A549 (cell line): ENCODE results near the gene KCNAB1. TPM values are rescaled to one million over a fixed set of nuclear protein-coding genes. Genes with fewer than 3 reads are reported as not detected.

ENCODE experiments used
- ATAC-seq, 2 experiments: fragments of 200-7000 bp in 1 of 2; fragments of >200 bp in 1 of 2; cut with Nextera tagmentation in 1 of 2; cut with Tn5 transposase in 1 of 2; 3 replicates each; pipeline versions ENCODE4 v1.8.0 to v1.9.1; 2018 to 2020; ENCODE audit warnings: mild to moderate bottlenecking in 1 of 2, moderate library complexity in 1 of 2
- CTCF ChIA-PET: fragments of 300-600 bp; sonication (Branson Sonifier 250); formaldehyde crosslinking; extraction: SDS; loops from one replicate; lab custom pipeline; 2021; ENCODE audit warnings: antibody characterized with exemption, inconsistent platforms; lab: Yijun Ruan, JAX
- POLR2A ChIA-PET: fragments of 350-600 bp; formaldehyde crosslinking; extraction: SDS; loops from one replicate; lab custom pipeline; 2021; ENCODE audit warnings: antibody characterized with exemption, inconsistent platforms; lab: Yijun Ruan, JAX
- DNase-seq, 2 experiments: peaks; one replicate each; pipeline versions ENCODE4 v3.0.0 to v3.0.0-alpha.2; 2011 to 2016; ENCODE audit warnings: low read depth in 1 of 2, low spot score in 1 of 2
- FAIRE-seq: peaks from 2 replicates; lab custom pipeline; 2011; peaks lifted over from hg19 to GRCh38; lab: Jason Lieb, UNC
- H3K27ac ChIP-seq, 2 experiments: fragments of >200 bp; sonication (Bioruptor Twin); formaldehyde crosslinking; 3 replicates each; pipeline ENCODE4 v1.5.1; 2016 to 2017
- H3K4me1 ChIP-seq: fragments of >200 bp; sonication (Bioruptor Twin); formaldehyde crosslinking; 3 replicates; pipeline ENCODE4 v1.6.1; 2016
- H3K4me2 ChIP-seq: fragments of >200 bp; sonication (Bioruptor Twin); formaldehyde crosslinking; 3 replicates; pipeline ENCODE4 v1.6.1; 2016
- H3K4me3 ChIP-seq: fragments of >200 bp; sonication (Bioruptor Twin); formaldehyde crosslinking; 3 replicates; pipeline ENCODE4 v1.5.1; 2016
- H3K9me3 ChIP-seq: fragments of >200 bp; sonication (Bioruptor Twin); formaldehyde crosslinking; 3 replicates; pipeline ENCODE4 v1.6.1; 2016
- BCL3 ChIP-seq: fragments of >200 bp; sonication (Bioruptor Twin); formaldehyde crosslinking; IDR thresholded peaks from 3 replicates; pipeline ENCODE4 v1.6.1; 2016
- CEBPB ChIP-seq, 2 experiments: fragments of >200 bp in 1 of 2; sonication (Bioruptor Twin) in 1 of 2; formaldehyde crosslinking in 1 of 2; IDR thresholded peaks; 2 replicates each; pipeline ENCODE4 v1.6.1; 2012 to 2016
- CTCF ChIP-seq: fragments of >200 bp; sonication (Bioruptor Twin); formaldehyde crosslinking; IDR thresholded peaks from 3 replicates; pipeline ENCODE4 v1.5.1; 2016
- EHF ChIP-seq: fragments of 250-450 bp; sonication (Bioruptor Pico); IDR thresholded peaks from 2 replicates; pipeline ENCODE4 v1.5.0; 2020; ENCODE audit warnings: mild to moderate bottlenecking
- ESRRA ChIP-seq: fragments of 150-350 bp; IDR thresholded peaks from 2 replicates; pipeline ENCODE4 v1.6.1; 2014; ENCODE audit warnings: mild to moderate bottlenecking, low read length, borderline replicate concordance
- FOXS1 ChIP-seq: fragments of 250-450 bp; sonication (Bioruptor Pico); IDR thresholded peaks from 2 replicates; pipeline ENCODE4 v1.5.0; 2020; ENCODE audit warnings: mild to moderate bottlenecking, moderate library complexity
- GATA3 ChIP-seq: IDR thresholded peaks from 2 replicates; pipeline ENCODE4 v1.6.1; 2012; ENCODE audit warnings: borderline replicate concordance
- HDAC2 ChIP-seq: fragments of 200-600 bp; sonication (generic); IDR thresholded peaks from 2 replicates; pipeline ENCODE4 v1.6.1; 2016
- HES2 ChIP-seq: fragments of >200 bp; sonication (Bioruptor Twin); formaldehyde crosslinking; IDR thresholded peaks from 2 replicates; pipeline ENCODE4 v1.6.1; 2016
- HOXB5 ChIP-seq: fragments of 250-450 bp; sonication (Bioruptor Pico); IDR thresholded peaks from 2 replicates; pipeline ENCODE4 v1.5.0; 2020; ENCODE audit warnings: mild to moderate bottlenecking, moderate library complexity
- MAZ ChIP-seq: fragments of 150-350 bp; IDR thresholded peaks from 2 replicates; pipeline ENCODE4 v1.6.1; 2014; ENCODE audit warnings: antibody characterized with exemption, low read depth, low read length, borderline replicate concordance
- NFE2L2 ChIP-seq: fragments of 150-350 bp; conservative IDR thresholded peaks from 2 replicates; pipeline ENCODE4 v1.6.1; 2014; ENCODE audit warnings: low read length
- NR3C1 ChIP-seq: fragments of >200 bp; sonication (Bioruptor Twin); formaldehyde crosslinking; IDR thresholded peaks from 3 replicates; pipeline ENCODE4 v1.6.1; 2017
- RAD21 ChIP-seq, 2 experiments: fragments of >200 bp in 1 of 2; sonication (Bioruptor Twin) in 1 of 2; formaldehyde crosslinking in 1 of 2; IDR thresholded peaks in 1 of 2; conservative IDR thresholded peaks in 1 of 2; 2 replicates in 1 of 2; 3 replicates in 1 of 2; pipeline ENCODE4 v1.6.1; 2012 to 2018; ENCODE audit warnings: inconsistent platforms in 1 of 2
- RCOR1 ChIP-seq: fragments of 150-350 bp; IDR thresholded peaks from 2 replicates; pipeline ENCODE4 v1.6.1; 2014; ENCODE audit warnings: antibody characterized with exemption, low read length, low read depth
- SMC3 ChIP-seq: fragments of >200 bp; sonication (Bioruptor Twin); formaldehyde crosslinking; IDR thresholded peaks from 3 replicates; pipeline ENCODE4 v1.6.1; 2018; ENCODE audit warnings: inconsistent platforms
- SREBF2 ChIP-seq: fragments of 450-650 bp; IDR thresholded peaks from 2 replicates; pipeline ENCODE4 v1.6.1; 2014; ENCODE audit warnings: mild to moderate bottlenecking, moderate library complexity
- USF2 ChIP-seq: fragments of 450-650 bp; IDR thresholded peaks from 2 replicates; pipeline ENCODE4 v1.6.1; 2014; ENCODE audit warnings: antibody characterized with exemption
- WGBS: methylation state at CpG from one replicate; pipeline ENCODE4 v1.1.6; 2017; ENCODE audit errors: missing lambda C conversion rate; 5-methylcytosine and 5-hydroxymethylcytosine counted together
- polyA plus RNA-seq, 4 experiments: library from polyadenylated mRNA; depleted of rRNA in 3 of 4; stranded (reverse); fragments of >200 nt; fragmentation: RNase III in 1 of 4; extraction: RNeasy Plus Mini Kit Qiagen cat#74134 plus additional on column Dnase treatment in 1 of 4; gene quantifications; 2 replicates in 3 of 4; 3 replicates in 1 of 4; pipeline ENCODE4 v1.2.3, GENCODE V29; 2011 to 2017
- TF ChIP-seq, protein P1 (sequence below): IDR thresholded peaks from 2 replicates; pipeline ENCODE4 v1.6.1; 2012
- TF ChIP-seq, protein P2 (sequence below): IDR thresholded peaks from 2 replicates; pipeline ENCODE4 v1.6.1; 2012

KCNAB1 gene
- polyA plus RNA-seq, 2 of the 4 experiments (the other 2 are of a cell fraction) = not detected

DNA sequence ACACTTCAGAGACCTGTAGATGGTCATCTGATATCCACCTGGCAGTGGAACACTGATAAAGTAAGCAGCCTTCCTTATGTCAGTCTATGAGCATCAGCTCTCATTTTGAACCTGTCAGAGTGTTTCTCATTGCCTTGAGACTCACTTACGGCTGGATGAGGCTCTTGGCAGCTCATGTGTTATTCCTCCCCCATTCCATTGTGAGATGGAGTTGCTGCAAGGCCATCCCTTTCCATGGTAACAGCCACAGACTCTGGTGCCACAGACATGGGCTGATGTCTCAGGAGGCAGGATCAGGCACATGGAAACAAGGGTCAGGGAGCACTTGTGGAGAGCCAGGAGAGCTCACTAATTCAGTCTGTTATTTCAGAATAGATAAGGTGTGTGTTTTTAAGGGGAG lies 11.9 kb downstream of the KCNAB1 start:
- Histone ChIP-seq H3K27ac (no peak overlapping the region), H3K4me1 (no peaks in the 10 kb centered on the region), H3K4me3 (no peak overlapping the region), H3K9me3 (no peaks in the 10 kb centered on the region), H3K4me2 (no peak overlapping the region)
- POLR2A ChIA-PET = no interaction called here
- ATAC-seq (no peak), FAIRE-seq (no peak), DNase-seq (no peak)
- CTCF ChIA-PET = interaction anchor here (1.5 kb wide), 1 partner anchor 125 kb away, joined by 3 read pairs; no protein-coding TSS in a partner anchor
- TF ChIP-seq NFE2L2 = no peak
- WGBS = 31% methylated on average over 1 of the region's 1 CpG

- H3K4me1 ChIP-seq = no peaks in the 10 kb centered on the region
- TF ChIP-seq HES2 (no peak), SMC3 (no peak), MAZ (no peak), FOXS1 (no peak), RAD21 (conservative IDR thresholded peaks at IDR 0.05 in 1 of 2, IDR thresholded peaks at IDR 0.05 in 1 of 2) (no peak), GATA3 (no peak), USF2 (no peak), BCL3 (no peak), HOXB5 (no peak), EHF (no peak), CEBPB (IDR thresholded peaks at IDR 0.05) (no peak), CTCF (no peak), HDAC2 (no peak), RCOR1 (no peak), NR3C1 (no peak), ESRRA (no peak), SREBF2 (no peak)
- TF ChIP-seq, protein P1, sequence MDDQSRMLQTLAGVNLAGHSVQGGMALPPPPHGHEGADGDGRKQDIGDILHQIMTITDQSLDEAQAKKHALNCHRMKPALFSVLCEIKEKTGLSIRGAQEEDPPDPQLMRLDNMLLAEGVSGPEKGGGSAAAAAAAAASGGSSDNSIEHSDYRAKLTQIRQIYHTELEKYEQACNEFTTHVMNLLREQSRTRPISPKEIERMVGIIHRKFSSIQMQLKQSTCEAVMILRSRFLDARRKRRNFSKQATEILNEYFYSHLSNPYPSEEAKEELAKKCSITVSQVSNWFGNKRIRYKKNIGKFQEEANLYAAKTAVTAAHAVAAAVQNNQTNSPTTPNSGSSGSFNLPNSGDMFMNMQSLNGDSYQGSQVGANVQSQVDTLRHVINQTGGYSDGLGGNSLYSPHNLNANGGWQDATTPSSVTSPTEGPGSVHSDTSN = no peak
- TF ChIP-seq, protein P2, sequence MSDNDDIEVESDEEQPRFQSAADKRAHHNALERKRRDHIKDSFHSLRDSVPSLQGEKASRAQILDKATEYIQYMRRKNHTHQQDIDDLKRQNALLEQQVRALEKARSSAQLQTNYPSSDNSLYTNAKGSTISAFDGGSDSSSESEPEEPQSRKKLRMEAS = no peak
- TF ChIP-seq, all 56 proteins: peak for 0
- no peak overlapping the region for H3K4me3 ChIP-seq
- ChIA-PET CTCF (interaction anchor here (1.1 kb wide), 1 partner anchor 185 kb away, joined by 3 read pairs; no protein-coding TSS in a partner anchor), POLR2A (no interaction called here)
- DNase-seq (no peak), ATAC-seq (no peak), FAIRE-seq (no peak)
- no peak overlapping the region for H3K27ac ChIP-seq
- no peak overlapping the region for H3K4me2 ChIP-seq
- WGBS = 25% methylated on average over 1 of the region's 1 CpG
- no peaks in the 10 kb centered on the region for H3K9me3 ChIP-seq
Observed at GRCh38 chr3:156133076-156133475, 12.7 kb downstream of the KCNAB1 start.
